HG02981 (cell line): ENCODE measurements around the gene E2F6.

Experiments used
- ATAC-seq: cut with Tn5 transposase; IDR thresholded peaks from one replicate; pipeline ENCODE4 v1.9.1; 2021; ENCODE audit warnings: mild to moderate bottlenecking, moderate library complexity; ENCODE audit not compliant: unreplicated experiment

E2F6 gene

DNA sequence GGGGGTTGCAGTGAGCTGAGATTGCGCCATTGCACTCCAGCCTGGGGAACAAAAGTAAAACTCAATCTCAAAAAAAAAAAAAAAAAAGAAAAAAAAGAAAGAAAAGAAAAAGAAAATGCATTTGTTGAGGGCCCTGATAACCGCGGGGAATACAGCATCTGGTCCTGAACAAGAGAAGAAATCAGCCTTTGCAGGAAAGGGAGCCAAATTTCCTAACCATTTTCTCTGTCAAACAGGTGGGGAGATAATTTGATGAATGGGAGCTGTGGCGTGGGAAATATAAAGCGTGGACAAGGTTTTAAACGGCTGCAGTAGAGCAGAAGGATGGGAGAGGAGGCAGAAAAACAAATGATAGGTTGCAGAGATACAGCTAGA, 864 bp downstream of the E2F6 start:
- ATAC-seq = no peak

DNA sequence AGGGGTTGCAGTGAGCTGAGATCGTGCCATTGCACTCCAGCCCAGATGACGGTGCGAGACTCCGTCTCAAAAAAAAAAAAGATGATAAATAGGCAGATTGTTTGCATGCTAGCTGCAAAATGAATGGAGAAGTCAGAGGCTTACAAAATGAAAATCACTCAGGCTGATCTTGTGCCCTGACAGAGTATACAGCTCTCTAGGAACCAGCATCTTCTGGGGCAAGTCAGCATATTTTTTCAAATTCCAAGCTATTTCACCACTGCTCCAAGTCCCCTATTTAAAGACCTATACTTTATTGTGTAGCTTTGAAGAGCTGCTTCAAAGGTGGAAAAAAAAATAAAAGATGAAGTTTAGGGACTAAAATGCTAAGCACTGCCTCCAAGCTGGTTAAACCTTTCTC, 6.1 kb downstream of the E2F6 start:
- ATAC-seq = no peak

DNA sequence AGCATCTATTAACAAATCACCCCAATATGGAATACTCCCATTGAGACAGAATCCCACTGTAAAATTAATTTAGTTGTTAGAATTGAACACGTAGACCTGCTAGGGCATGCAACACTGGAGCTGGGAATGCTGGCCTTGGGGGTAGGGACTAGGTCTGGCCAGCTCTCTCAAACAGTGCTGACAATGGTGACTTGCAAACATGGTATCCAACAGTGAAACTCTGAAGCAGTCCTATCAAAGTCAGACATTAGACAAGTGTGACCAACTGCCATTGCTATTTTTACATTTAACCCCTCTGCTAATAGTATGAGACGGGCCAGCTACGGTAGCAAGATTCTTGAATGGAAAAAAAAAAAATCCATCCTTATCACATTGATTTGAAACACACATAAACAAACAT, 7.2 kb downstream of the E2F6 start:
- no peak for ATAC-seq

DNA sequence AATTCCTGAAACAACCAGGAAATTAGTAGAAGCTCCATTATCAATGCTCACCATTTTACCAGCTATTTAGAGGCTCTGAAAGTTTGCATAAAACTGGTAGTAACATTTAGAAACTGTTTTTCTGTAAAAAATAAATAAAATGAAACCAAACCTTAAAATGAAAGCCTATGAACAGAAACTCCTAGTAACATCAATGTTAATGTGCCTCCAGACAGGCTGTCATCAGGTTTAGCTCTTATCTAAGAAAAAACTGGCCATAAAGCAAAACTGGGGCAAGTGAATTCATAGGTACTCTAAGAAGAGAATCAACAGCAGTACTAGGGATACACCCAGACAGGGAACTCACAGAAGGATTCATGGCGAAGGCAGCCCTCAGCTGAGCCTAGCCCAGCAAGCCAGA, 8.0 kb downstream of the E2F6 start:
- no peak for ATAC-seq

DNA sequence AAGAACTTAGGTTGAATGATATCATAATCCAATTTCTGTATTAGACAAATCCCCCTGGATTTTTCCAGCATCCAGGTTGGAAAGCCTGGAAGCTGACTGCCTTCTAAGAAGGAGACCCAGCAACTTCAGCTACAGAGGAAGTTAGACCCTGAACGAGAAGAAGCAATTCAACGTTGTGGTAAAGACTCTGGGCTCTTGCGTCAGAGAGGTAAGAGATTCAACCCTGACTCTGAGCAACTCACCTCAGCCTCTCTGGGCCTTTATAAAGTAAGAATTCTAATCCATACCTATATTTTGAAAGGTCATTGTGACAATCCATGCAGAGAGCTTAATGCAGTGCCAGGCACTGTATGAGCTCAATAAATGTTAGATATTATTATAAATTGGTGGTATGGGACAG, 9.7 kb downstream of the E2F6 start:
- no peak for ATAC-seq

DNA sequence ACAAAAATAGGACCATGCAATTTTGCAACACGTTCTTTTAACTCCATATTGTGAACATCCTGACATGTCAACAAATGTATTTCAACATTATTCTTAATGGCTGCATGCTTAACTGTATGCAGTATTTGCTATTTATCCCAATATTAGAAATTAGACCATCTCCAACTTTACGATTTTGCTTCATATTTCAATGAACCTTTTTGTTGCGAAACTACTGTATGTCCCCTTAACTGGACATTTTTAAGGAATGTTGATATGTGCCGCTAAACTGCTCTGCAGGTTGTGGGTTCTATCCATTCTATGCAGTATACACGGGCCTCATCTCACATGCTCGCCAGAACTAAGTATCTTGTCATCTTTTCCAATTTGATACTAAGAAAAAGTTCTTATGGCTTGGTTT, 11.1 kb downstream of the E2F6 start:
- ATAC-seq = no peak

DNA sequence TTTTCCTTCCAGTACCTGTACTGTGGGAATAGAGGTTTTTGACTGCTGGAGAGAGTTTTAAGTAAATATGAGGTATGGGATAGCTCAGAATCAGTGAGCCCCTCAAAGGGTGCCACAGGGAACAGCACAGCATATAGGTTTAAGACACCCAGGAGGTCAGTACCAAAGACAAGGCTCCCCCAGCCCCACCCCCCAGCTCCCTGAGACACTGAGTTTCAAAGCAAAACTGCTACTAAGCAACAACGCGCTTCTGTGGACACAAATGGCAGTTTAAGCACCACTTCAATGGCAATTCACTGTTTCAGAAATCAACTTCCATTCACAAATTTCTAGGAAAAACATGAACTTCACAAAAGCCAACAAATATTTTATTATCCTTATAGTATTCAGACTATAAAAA, 15.2 kb downstream of the E2F6 start:
- ATAC-seq = no peak

DNA sequence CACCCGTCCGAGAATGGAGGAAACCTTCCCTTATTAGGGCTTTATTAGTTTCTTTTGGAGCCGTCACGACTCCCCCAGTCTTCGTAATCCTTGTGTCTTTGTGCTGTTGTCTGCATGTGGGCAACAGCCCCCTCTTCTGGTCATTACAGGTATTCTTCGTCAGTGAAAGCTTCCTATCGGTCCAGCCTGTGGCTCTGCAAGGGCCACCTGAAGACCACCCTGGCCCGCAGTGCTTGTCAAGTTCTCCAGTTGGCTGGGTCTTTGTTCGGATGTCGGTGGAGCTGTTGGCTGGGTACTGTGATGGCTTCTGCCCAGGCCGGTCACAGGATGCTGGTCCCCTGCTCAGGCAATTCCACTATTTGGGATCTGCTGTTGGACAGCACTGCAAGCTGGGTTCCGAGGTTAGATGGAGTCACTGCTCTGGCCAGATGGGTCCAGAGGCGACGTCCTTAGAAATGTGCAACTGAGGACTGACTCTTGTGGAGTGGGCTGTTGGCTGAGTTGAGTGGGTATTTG, 19.2 kb downstream of the E2F6 start:
- no peak for ATAC-seq

DNA sequence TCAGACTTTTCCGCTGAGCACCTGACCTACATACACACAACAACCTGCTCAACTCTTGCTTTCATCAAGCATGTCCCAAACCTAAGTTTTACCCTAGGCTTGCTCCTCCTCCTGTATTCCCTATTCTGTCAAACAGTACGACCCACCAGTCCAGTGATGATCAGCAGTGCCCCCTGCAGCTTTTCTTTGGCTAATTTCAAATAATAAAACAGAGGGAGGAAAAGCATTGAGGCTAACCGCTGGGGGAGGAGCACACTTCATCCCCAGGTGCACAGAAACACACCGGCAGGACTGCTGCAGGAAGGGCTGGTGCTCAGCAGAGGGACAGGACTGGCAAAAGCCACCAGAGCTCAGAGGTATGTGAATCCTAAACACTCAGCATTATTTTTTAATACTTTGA, 21.2 kb downstream of the E2F6 start:
- no peak for ATAC-seq

DNA sequence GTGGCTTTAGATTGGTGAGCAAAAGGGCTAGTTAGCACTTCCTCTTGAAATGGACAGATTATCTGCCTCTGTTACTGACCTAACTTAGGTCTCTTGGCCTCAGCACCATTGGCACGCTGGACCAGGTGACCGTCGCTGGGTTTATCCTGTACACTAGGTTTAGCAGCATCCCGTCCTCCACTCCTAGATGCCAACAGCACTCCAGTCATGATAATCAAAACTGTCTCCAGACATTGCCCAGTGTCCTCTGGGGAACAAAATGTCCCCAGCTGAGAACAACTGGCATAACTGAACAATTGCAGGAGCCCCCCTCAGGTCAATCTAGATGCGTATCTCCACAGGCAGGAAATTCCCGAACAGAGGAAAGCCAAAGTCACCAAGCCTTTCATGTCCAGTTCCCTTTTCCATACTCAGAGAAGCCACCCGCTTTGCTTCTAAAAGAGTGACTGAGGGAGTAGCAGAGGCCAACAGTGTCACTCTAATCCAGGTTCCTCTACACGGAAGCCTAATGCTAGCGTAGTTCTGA, 27.3 kb downstream of the E2F6 start:
- no peak for ATAC-seq

DNA sequence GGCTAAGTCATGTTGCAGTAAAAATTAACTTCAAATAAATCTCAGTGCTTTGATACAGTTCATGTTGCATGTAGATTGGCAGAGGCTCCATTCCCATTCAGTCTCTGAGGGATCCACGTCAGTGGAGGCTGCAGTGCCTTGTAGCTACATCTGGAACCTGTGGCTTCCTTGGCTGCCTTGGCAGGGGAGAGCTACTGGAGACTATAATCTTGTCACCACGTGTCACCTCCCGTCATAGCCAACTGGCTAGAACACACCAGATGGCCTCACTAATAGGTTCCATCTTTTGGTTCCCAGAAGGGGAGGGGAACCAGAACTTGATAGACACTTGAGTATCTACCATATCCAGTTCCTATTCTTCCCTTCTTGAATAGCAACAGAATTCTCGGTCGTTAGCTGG, 28.4 kb downstream of the E2F6 start:
- ATAC-seq = no peak

DNA sequence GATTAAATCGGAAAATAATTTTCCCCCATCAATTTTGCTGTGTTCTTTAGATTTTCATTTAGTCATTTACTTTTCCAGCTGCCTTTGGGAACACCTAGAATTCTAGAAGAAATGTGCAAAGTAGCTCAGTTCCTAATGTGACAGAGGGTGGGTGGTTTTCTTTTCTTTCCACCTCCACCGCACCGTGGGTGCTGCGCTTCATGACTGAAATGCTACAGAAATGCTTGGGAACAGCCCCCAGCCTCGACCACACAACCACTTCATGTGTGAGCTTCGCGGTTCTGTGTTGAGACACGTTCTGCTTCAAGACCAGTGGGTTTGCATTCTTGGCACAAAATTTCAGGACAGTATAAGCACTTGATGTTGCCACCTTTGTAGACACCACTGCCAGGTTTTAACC, 30.9 kb downstream of the E2F6 start:
- ATAC-seq = no peak

DNA sequence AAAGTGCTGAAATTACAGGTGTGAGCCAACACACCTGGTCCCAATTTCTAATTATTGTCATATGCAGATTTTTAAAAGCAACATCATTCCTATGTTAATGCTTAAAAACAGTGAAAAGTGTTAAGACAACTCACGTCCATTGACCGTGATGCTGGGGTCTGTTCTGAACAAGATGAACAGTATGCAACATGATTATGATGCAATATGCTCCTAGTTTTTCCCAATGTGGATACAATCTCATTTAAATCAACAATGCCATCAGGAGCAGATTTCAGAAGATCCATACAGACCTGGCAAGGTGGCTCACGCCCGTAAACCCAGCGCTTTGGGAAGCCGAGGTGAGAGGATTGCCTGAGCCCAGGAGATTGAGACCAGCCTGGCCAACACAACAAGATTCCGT, 31.5 kb downstream of the E2F6 start:
- no peak for ATAC-seq

DNA sequence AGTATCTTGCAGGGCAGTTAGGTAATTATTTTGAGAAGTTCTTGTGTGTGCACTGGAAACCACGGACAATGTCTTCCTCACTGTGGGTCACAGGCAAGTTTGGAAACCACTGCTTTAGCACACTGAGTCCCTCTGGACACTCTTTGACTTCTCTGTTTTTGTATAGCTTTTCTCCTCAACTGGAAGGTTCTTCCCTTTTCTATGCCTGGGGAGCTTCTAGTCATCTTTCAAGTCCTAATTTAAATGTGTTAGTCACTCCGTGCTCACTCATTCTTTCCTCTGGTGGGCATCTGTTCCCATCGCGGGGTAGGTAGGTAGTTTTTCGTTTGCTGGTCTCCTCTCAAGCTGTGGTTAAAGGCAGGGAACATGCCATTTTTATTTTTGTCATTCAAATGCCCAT, 32.1 kb downstream of the E2F6 start:
- ATAC-seq = no peak

DNA sequence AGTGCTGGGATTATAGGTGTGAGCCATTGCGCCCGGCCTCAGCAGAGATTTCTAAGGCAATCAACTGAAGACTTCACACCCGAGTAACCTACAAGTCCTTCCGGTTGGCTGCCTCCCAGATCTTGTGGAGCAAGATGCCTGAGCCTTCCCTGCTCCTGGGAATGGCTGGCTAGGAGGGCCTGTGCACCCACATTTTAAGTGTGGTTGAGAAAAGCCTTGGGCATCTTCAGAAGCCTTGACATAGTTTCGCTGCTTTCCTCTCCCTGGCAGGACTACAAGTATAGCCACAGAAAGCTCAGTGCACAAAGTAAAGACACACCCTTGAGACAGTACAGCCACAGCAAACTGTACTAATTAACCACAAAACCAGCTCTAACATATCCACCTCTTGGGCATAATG, 35.2 kb downstream of the E2F6 start:
- ATAC-seq = no peak

DNA sequence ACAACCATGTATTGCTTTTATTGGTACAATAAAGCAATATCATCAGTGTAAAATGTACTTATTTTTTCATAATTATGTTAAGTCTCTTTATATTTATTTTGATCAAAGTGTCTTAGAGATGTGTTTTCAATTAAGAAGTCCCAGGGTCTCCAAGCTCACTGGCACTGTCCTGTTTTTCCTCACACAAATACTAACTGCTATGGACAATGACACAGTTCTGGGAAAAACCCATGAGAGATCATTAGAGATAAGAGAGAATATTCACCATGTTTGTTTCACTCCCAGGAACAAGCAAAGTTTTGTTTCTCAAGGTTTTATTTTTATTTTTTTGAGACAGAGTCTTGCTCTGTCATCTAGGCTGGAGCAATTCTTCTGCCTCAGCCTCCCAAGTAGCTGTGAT, 38.7 kb downstream of the E2F6 start:
- ATAC-seq = no peak

DNA sequence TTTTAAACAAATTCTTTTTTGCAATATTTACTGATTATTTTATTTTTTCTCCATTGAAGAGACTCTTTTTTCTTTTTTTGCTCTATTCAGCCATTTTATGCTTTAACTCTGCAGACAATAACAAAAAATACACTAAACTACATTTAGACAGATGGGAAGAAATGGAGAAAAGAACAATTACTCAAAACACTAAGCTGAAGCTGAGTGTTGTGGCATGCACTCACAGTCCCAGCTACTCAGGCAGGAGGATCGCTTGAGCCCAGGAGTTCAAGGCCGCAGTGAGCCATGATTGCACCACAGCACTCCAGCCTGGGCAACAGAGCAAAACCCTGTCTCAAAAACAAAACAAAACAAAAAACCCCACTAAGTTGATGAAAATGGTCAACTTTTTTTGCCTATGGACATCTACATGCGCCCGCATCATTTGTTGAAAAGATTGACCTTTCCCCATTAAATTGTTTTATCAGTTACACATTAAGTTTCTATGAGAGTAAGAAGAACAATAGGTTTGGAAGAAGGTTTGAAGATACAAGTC, 43.0 kb downstream of the E2F6 start:
- no peak for ATAC-seq

DNA sequence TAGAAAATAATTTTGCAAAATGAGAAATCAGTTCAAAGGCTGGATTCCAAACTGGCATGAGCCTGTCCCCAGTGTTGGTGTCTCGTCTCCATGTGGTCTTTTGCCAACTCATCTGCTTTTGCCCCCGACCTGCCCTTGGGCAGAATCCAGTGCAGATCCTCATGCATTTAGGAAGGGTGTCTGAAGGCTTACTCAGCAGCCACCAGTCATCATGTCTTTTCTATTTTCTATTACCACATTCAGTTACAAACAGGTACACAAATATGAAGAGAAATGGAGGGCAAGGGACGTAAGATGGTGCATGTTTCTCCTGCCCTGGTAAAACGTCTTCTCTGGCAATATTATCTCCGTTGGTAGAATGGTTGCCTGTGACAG, 43.5 kb downstream of the E2F6 start:
- no peak for ATAC-seq

DNA sequence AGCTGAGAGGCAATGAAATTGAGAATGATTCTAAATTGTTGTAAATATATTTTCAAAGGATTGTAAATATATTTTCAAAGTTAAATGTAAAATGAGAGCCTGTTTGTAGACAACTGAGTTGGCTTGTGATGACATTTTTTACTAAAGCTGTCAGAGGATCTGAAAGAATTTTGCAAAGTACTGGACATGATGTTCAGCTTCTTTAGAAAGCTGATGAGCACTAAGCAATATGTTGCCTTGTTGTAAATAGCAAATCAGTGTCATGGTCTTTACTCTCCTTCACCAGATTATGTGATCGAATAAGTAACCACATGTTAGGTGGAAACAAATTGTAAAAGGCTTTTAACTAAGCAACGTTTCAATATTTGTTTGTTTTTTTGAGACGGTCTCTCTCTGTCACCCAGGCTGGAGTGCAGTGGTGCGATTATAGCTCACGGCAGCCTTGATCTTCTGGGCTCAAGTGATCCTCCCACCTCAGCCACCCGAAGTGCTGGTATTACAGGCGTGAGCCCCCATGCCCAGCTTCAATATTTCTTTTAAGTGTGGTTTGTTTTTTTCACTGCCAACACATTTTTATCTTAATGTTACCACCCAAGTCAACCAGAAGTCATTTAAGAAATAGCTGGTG, 44.0 kb downstream of the E2F6 start:
- ATAC-seq = no peak

DNA sequence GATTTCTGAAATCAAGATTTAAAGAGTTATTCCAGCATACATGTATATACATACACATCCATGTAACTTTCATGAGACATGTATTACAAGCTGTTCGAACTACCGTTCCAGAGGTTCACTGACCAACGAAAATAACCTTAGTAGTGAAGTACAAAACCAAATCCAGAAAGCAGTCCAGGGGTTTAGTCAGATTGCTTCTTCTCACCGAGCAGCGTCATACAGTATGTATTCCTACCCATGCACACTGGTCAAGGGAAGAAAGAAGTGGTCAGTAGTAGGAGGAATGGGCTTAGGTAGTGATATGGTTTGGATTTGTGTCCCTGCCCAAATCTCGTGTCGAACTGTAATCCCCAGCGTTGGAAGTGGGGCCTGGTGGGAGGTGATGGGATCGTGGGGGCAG, 45.3 kb downstream of the E2F6 start:
- ATAC-seq = no peak

DNA sequence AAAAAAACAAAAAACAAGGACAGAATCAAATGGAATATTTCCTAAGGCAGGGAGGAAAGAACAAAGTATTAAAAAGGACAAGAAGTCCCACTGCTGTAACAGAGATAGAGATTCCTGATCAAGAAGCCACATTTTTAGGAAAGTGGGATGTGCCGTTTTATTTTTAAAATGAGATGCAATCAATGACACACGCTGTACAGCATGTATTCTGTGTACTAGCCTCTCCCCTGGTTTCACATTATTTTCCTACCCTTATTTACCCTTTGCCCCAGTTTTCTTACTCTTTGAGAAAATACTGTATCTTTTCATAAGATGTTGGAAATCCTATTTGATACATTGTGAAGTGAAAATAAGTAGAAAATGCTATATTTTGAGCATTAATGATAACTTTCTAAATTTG, 45.8 kb downstream of the E2F6 start:
- no peak for ATAC-seq

DNA sequence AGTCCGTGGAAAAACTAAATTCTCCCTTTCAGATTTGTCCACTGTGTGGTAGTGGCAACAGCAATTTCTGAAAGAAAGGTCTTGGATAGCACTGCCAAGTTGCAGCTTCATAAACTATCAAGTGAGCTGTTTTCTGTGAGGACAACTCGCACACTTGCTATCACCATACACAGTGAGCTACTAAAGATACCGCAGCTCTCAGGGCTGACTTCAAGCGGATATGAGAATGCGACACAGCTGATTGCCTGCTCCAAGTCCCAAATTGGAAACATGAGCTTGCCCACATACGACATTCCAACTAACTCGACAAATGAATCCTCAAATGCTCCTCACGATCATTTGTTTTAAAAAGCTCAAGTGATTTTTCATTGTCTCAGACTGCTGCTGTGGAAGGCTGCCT, 46.2 kb downstream of the E2F6 start:
- no peak for ATAC-seq

DNA sequence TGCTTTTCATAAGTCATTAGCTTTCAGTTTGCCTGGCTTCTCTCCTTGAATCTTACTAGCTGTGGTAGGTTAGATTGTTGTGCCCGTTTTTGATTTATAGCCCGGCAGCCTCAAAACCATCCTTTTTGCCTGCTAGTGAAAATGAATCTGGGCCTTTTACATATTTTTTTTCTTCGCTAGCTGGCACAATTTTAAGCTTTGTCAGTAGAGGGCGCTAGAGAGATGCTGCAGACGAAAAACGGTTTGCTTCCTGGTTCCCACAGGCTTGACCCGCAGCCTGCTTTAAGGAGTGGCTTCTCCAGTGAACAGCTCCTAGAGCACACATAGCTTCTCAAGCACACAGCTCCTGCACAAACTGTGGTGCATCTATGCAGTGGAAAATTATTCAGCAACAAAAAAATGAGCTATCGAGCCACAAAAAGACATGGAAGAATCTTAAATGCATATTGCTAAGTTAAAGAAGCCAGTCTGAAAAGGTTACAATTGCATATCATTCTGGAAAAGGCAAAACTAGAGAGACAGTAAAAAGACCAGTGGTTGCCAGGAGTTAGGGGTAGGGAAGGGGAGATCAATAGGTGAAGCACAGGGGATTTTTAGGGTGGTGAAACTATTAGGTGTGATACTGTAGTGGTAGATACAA, 47.9 kb downstream of the E2F6 start:
- no peak for ATAC-seq
